Hepatocyte (in vitro differentiated cells): ENCODE results near the gene KRT84. TPM values are rescaled to one million over a fixed set of nuclear protein-coding genes. Genes with fewer than 3 reads are reported as not detected.

Experiments
- DNase-seq: peaks from one replicate; pipeline ENCODE4 v3.0.0-alpha.2; 2016; ENCODE audit warnings: low spot score
- H2AFZ ChIP-seq: fragments of 200-600 bp; sonication (generic); 2 replicates; pipeline ENCODE4 v1.6.0; 2016; ENCODE audit warnings: antibody characterized with exemption, mild to moderate bottlenecking
- H3K27ac ChIP-seq: fragments of 200-600 bp; sonication (generic); 2 replicates; pipeline ENCODE4 v1.5.1; 2016; ENCODE audit warnings: mild to moderate bottlenecking
- H3K27me3 ChIP-seq: fragments of 200-600 bp; sonication (generic); 2 replicates; pipeline ENCODE4 v1.6.1; 2016
- H3K36me3 ChIP-seq: fragments of 200-600 bp; sonication (generic); replicated peaks from 2 replicates; pipeline ENCODE4 v1.5.1; 2016; ENCODE audit warnings: low read depth; ENCODE audit not compliant: insufficient read depth
- H3K4me1 ChIP-seq: fragments of 200-600 bp; sonication (generic); 2 replicates; pipeline ENCODE4 v1.5.1; 2016; ENCODE audit warnings: mild to moderate bottlenecking, moderate library complexity; ENCODE audit not compliant: insufficient read depth
- H3K4me2 ChIP-seq: fragments of 200-600 bp; sonication (generic); 2 replicates; pipeline ENCODE4 v1.6.0; 2016
- H3K4me3 ChIP-seq: fragments of 200-600 bp; sonication (generic); 2 replicates; pipeline ENCODE4 v1.5.1; 2016; ENCODE audit warnings: mild to moderate bottlenecking
- H3K79me2 ChIP-seq: fragments of 200-600 bp; sonication (generic); 2 replicates; pipeline ENCODE4 v1.6.0; 2017; ENCODE audit warnings: mild to moderate bottlenecking
- H3K9me2 ChIP-seq: fragments of 200-600 bp; sonication (generic); replicated peaks from 2 replicates; pipeline ENCODE4 v1.6.0; 2017; ENCODE audit warnings: mild to moderate bottlenecking; ENCODE audit not compliant: insufficient read depth
- H3K9me3 ChIP-seq: fragments of 200-600 bp; sonication (generic); 2 replicates; pipeline ENCODE4 v1.5.1; 2016; ENCODE audit warnings: low read depth, mild to moderate bottlenecking
- H4K20me1 ChIP-seq: fragments of 200-600 bp; sonication (generic); 2 replicates; pipeline ENCODE4 v1.6.0; 2016; ENCODE audit warnings: mild to moderate bottlenecking; ENCODE audit not compliant: insufficient read depth, poor library complexity, severe bottlenecking
- EZH2 ChIP-seq: fragments of 200-600 bp; sonication (generic); IDR thresholded peaks from 2 replicates; pipeline ENCODE4 v1.6.1; 2016; ENCODE audit warnings: antibody characterized with exemption, mild to moderate bottlenecking, borderline replicate concordance
- EZH2phosphoT487 ChIP-seq: fragments of 200-600 bp; sonication (generic); IDR thresholded peaks from one replicate; pipeline ENCODE4 v1.6.1; 2018; ENCODE audit warnings: antibody characterized with exemption, mild to moderate bottlenecking, low read depth, moderate library complexity; ENCODE audit not compliant: unreplicated experiment, severe bottlenecking
- WGBS: methylation state at CpG from one replicate; pipeline ENCODE4 v1.1.6; 2016; ENCODE audit warnings: low lambda C conversion rate; ENCODE audit errors: missing lambda C conversion rate; 5-methylcytosine and 5-hydroxymethylcytosine counted together
- polyA plus RNA-seq: library from polyadenylated mRNA; unstranded; fragments of >200 nt; fragmentation: Nextera tagmentation; extraction: Ambion mirVana; gene quantifications from 2 replicates; pipeline ENCODE4 v1.2.1, GENCODE V29; 2016
- total RNA-seq: library from RNA; depleted of rRNA; stranded (reverse); fragments of >200 nt; gene quantifications from 2 replicates; pipeline ENCODE4 v1.2.3, GENCODE V29; 2014
- TF ChIP-seq, protein P1 (sequence below): fragments of 200-600 bp; sonication (generic); IDR thresholded peaks from 2 replicates; pipeline ENCODE4 v1.5.1; 2016; ENCODE audit warnings: antibody characterized with exemption, mild to moderate bottlenecking; ENCODE audit not compliant: poor library complexity

KRT84 gene
- total and polyA plus RNA-seq, 2 experiments from 2014 or later, result not detected

DNA sequence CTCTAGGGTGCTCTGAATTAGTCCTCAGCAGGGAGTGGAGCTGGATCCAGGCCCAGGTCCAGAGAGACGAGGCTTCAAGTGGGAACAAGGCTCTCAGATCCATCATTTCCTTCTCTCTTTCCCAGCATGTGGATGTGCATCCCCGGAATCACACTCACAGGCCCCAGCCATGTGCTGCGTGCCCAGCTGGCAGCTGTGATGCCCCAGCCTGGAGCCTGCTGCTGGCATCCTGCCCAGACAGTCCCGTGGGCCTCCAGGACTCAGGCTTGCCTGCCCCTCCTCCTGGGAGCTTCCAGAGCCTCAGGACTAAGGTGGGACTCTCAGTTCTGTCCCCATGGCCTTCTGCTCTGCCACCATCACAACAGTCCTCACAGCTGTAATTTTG, 6.2 kb upstream of the KRT84 start:
- Histone ChIP-seq H3K9me3 (no peaks in the 10 kb centered on the region), H3K27me3 (no peaks in the 10 kb centered on the region), H3K4me3 (no peak overlapping the region), H2AFZ (no peak overlapping the region), H3K36me3 (no peaks in the 10 kb centered on the region), H3K4me1 (peaks cover 3% of the 10 kb centered on the region), H4K20me1 (no peaks in the 10 kb centered on the region), H3K9me2 (no peaks in the 10 kb centered on the region), H3K27ac (no peak overlapping the region), H3K79me2 (no peaks in the 10 kb centered on the region), H3K4me2 (no peak overlapping the region)
- DNase-seq, result peak; percentile 49
- WGBS, result 69% methylated on average over 4 of the region's 4 CpGs
- TF ChIP-seq EZH2 (no peak), EZH2phosphoT487 (no peak)
- TF ChIP-seq, protein P1, sequence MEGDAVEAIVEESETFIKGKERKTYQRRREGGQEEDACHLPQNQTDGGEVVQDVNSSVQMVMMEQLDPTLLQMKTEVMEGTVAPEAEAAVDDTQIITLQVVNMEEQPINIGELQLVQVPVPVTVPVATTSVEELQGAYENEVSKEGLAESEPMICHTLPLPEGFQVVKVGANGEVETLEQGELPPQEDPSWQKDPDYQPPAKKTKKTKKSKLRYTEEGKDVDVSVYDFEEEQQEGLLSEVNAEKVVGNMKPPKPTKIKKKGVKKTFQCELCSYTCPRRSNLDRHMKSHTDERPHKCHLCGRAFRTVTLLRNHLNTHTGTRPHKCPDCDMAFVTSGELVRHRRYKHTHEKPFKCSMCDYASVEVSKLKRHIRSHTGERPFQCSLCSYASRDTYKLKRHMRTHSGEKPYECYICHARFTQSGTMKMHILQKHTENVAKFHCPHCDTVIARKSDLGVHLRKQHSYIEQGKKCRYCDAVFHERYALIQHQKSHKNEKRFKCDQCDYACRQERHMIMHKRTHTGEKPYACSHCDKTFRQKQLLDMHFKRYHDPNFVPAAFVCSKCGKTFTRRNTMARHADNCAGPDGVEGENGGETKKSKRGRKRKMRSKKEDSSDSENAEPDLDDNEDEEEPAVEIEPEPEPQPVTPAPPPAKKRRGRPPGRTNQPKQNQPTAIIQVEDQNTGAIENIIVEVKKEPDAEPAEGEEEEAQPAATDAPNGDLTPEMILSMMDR, result no peak

DNA sequence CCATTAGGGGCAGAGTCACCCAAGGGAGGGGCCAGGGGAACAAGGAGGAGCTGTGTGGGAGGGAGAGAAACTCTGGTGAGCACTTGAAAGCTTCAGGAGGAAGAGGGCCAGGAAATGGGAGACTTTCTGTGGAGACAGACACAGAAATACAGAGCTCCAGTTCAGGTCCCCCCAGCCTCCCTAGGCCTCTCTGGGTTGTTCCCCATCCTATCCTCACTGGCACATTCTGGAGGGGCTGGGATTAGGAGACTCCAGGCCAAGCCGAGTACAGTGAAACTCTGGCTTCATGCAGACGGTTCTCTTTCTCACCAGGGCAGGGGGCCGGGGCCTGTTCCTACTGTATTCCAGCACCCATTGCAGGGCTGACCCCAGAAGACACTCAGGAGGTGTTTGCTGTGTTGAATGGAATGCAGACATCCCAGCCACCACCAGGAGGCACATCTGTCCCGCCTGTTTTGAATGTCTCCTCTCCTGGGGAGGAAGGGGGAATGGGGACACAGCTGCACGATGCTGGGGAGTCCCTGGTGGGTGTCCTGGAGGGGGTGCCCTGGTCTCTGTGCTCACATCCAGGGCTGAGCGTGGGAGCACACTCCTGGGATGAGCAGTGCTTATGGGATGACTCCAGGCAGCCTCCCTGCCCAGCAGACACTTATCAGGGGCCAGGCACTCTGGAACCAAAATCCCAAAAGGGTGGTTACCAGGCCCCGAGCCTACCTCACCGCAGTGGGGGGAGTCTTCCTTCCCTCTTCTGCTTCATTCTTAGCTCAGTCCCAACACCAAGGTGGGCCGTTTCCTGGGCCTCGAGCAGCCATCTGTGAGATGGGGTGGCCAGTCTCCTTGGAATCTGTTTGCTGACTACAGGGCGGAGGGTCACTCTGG, 5.5 kb upstream of the KRT84 start:
- Histone ChIP-seq H2AFZ (no peak overlapping the region), H3K9me3 (no peaks in the 10 kb centered on the region), H3K9me2 (no peaks in the 10 kb centered on the region), H3K27ac (no peak overlapping the region), H3K4me3 (no peak overlapping the region), H3K27me3 (no peaks in the 10 kb centered on the region), H3K36me3 (no peaks in the 10 kb centered on the region), H4K20me1 (no peaks in the 10 kb centered on the region), H3K79me2 (no peaks in the 10 kb centered on the region), H3K4me2 (no peak overlapping the region), H3K4me1 (peaks cover 3% of the 10 kb centered on the region)
- 72% methylated on average over 11 of the region's 11 CpGs for WGBS
- peak; percentile 39 for DNase-seq
- TF ChIP-seq, protein P1, result peak; percentile 63
- TF ChIP-seq EZH2 (no peak), EZH2phosphoT487 (no peak)

DNA sequence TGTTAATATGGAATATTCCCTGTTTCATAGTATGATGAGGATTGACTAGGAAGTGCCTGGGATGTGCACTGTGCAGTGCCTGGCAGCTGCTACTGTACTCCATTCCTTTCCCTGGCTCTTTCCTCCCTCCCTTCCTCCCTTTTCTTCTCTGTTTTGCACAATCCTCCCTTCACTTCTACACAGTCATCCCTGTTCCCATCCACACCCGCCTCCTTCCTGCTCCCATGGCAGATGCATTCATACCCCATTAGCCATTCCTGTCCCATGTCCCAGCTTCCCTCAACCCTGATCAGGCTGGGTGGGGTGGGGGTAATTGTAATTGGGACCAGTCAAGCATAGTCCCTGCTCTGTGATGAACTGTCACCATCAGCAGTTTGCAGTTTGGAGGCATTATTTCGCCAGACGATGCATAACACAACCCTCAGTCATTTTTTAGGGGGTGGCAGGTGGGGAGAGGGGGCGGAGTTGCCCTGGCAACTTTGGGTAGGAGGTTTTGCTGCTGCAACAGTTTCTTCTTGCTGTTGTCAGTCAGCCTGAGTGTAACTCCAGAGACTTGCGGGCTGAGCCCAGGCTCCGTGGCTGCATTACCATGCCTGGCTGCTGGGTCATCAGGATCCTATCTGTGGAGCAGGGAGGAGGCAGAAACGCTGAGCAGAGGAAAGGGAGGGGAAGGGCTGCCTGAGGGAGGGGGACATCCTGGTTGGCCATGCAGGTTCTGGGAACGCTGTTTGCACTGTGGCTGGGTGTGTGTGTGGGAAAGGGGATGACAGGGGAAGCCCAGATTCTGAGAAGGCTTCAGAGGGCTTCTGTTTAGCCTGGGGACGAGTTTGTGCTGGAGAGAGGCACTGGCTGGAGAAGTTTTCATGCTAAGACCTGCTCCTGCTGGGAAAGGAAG, 4.1 kb upstream of the KRT84 start:
- no peak overlapping the region for H3K4me2 ChIP-seq
- no peaks in the 10 kb centered on the region for H3K9me3 ChIP-seq
- DNase-seq, result peak; percentile 33
- no peaks in the 10 kb centered on the region for H3K27me3 ChIP-seq
- no peak overlapping the region for H3K4me3 ChIP-seq
- H3K27ac ChIP-seq, result no peak overlapping the region
- H3K36me3 ChIP-seq, result no peaks in the 10 kb centered on the region
- H3K9me2 ChIP-seq, result no peaks in the 10 kb centered on the region
- WGBS, result 64% methylated on average over 7 of the region's 9 CpGs
- H3K4me1 ChIP-seq, result peaks cover 3% of the 10 kb centered on the region
- TF ChIP-seq EZH2, result no peak
- no peaks in the 10 kb centered on the region for H4K20me1 ChIP-seq
- no peaks in the 10 kb centered on the region for H3K79me2 ChIP-seq
- H2AFZ ChIP-seq, result no peak overlapping the region

DNA sequence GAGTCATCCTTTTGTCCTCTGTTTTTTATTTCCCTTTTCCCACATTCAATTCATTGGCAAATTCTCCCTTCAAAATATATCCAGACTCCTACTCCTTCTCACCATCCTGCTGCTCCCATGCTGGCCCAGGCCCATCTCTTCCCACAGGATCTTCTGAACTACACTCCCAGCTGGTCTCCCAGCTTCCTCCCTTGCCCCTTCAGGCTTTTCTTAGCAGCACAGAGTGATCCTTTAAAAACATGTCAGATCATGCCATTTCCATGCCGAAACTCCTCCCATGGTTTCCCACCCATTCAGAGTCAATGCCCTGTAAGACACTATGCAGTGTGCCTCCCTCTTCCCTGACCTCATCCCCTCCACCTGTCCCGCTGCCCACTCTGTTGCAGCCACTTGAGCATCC, 2.4 kb upstream of the KRT84 start:
- no peak overlapping the region for H3K4me2 ChIP-seq
- no peaks in the 10 kb centered on the region for H3K36me3 ChIP-seq
- no peak overlapping the region for H3K27ac ChIP-seq
- H3K9me2 ChIP-seq, result no peaks in the 10 kb centered on the region
- H3K9me3 ChIP-seq, result no peaks in the 10 kb centered on the region
- no peaks in the 10 kb centered on the region for H3K79me2 ChIP-seq
- H3K27me3 ChIP-seq, result no peaks in the 10 kb centered on the region
- WGBS, result 93% methylated on average over 2 of the region's 2 CpGs
- H3K4me3 ChIP-seq, result no peak overlapping the region
- no peak for DNase-seq
- peaks cover 3% of the 10 kb centered on the region for H3K4me1 ChIP-seq
- H4K20me1 ChIP-seq, result no peaks in the 10 kb centered on the region
- no peak overlapping the region for H2AFZ ChIP-seq
- TF ChIP-seq EZH2, result no peak
- no peak for TF ChIP-seq EZH2phosphoT487
- TF ChIP-seq, protein P1, result no peak
